IPS DF 4.7 (cell line): ENCODE data around the gene BRAT1.

Source experiments
- DNase-seq: peaks from one replicate; pipeline ENCODE4 v3.0.0-alpha.2; 2013; ENCODE audit warnings: low spot score; ENCODE audit errors: extremely low read depth

BRAT1 gene

GRCh38 chr7:2497500-2498336, 57.6 kb downstream of the BRAT1 start:
- no peak for DNase-seq

- DNase-seq: no peak
Observed at GRCh38 chr7:2497065-2497464, 58.3 kb downstream of the BRAT1 start.

- no peak for DNase-seq
Observed at GRCh38 chr7:2496375-2496774, 58.9 kb downstream of the BRAT1 start.

GRCh38 chr7:2495418-2496299, 59.7 kb downstream of the BRAT1 start:
- DNase-seq: no peak

- DNase-seq: no peak
Observed at GRCh38 chr7:2494191-2495130, 60.9 kb downstream of the BRAT1 start.

- DNase-seq: no peak
Observed at GRCh38 chr7:2493205-2494164, 61.8 kb downstream of the BRAT1 start.

- no peak for DNase-seq
Observed at GRCh38 chr7:2492038-2492437, 63.3 kb downstream of the BRAT1 start.

GRCh38 chr7:2490181-2490651, 65.1 kb downstream of the BRAT1 start:
- no peak for DNase-seq

- DNase-seq: no peak
Observed at GRCh38 chr7:2488681-2489080, 66.6 kb downstream of the BRAT1 start.

- DNase-seq: no peak
Observed at GRCh38 chr7:2488272-2488645, 67.1 kb downstream of the BRAT1 start.
